Natural killer cell (primary cell): ENCODE measurements around the gene ELMO1. TPM values are rescaled to one million over a fixed set of nuclear protein-coding genes. Genes with fewer than 3 reads are reported as not detected.
A peak's percentile ranks its signal among the peaks of the same experiment; 100 is the strongest.

Experiments
- ATAC-seq, 3 donors: fragments of 150-1000 bp in 2 of 3; fragments of 200-7000 bp in 1 of 3; cut with Tn5 transposase; 1 replicate in 1 of 3; 2 replicates in 2 of 3; pipeline ENCODE4 v1.10.0; 2021; ENCODE audit warnings: mild to moderate bottlenecking in 2 of 3, moderate library complexity in 2 of 3
- DNase-seq, 2 donors: peaks; one replicate each; pipeline versions ENCODE4 v3.0.0 to v3.0.0-alpha.2; 2013 to 2021; ENCODE audit warnings: mixed read lengths in 1 of 2
- H3K27ac ChIP-seq: one replicate; pipeline ENCODE4 v1.5.1; 2013; ENCODE audit warnings: mild to moderate bottlenecking, low read length
- H3K27me3 ChIP-seq: one replicate; pipeline ENCODE4 v1.6.1; 2013; ENCODE audit warnings: low read length; ENCODE audit not compliant: control insufficient read depth, insufficient read depth
- H3K36me3 ChIP-seq: one replicate; pipeline ENCODE4 v1.6.1; 2013; ENCODE audit warnings: low read length; ENCODE audit not compliant: control insufficient read depth, insufficient read depth
- H3K4me1 ChIP-seq: one replicate; pipeline ENCODE4 v1.6.1; 2013; ENCODE audit warnings: low read length; ENCODE audit not compliant: control insufficient read depth, insufficient read depth
- H3K4me3 ChIP-seq: one replicate; pipeline ENCODE4 v1.5.1; 2013; ENCODE audit warnings: low read length
- H3K9me3 ChIP-seq: one replicate; pipeline ENCODE4 v1.6.1; 2013; ENCODE audit warnings: low read length; ENCODE audit not compliant: control insufficient read depth, insufficient read depth
- H3K27ac Mint-ChIP-seq, 2 donors: one replicate each; pipeline ENCODE4 v1.8.0; 2022; ENCODE audit warnings: mild to moderate bottlenecking in 2 of 2, mixed read lengths in 2 of 2, moderate library complexity in 1 of 2
- H3K27me3 Mint-ChIP-seq, 2 donors: one replicate each; pipeline ENCODE4 v1.8.0; 2022; ENCODE audit warnings: low read depth in 2 of 2, mixed read lengths in 2 of 2
- H3K36me3 Mint-ChIP-seq: one replicate; pipeline ENCODE4 v1.8.0; 2022; ENCODE audit warnings: mixed read lengths
- H3K4me1 Mint-ChIP-seq, 2 donors: one replicate each; pipeline ENCODE4 v1.8.0; 2022; ENCODE audit warnings: mixed read lengths in 2 of 2
- H3K4me3 Mint-ChIP-seq: one replicate; pipeline ENCODE4 v1.8.0; 2022; ENCODE audit warnings: mild to moderate bottlenecking, moderate library complexity, mixed read lengths
- H3K9me3 Mint-ChIP-seq, 2 donors: one replicate each; pipeline ENCODE4 v1.8.0; 2022; ENCODE audit warnings: mixed read lengths in 2 of 2
- CTCF ChIP-seq: fragments of 200-600 bp; IDR thresholded peaks from one replicate; pipeline ENCODE4 v1.8.0; 2022; ENCODE audit warnings: antibody characterized with exemption
- WGBS: methylation state at CpG from one replicate; pipeline ENCODE4 v1.1.7; 2013; ENCODE audit warnings: missing lambda C conversion rate; ENCODE audit not compliant: insufficient coverage; 5-methylcytosine and 5-hydroxymethylcytosine counted together
- intact Hi-C: fragments of 100-400 bp; cut with micrococcal nuclease; formaldehyde crosslinking; loops from one replicate; pipeline ENCODE4 v1.14.2; 2022
- total RNA-seq, 4 donors: library from RNA; stranded (reverse); fragments of 120-200 nt in 1 of 4; gene quantifications; one replicate each; pipeline versions ENCODE4 v1.2.3 to v1.2.4, GENCODE V29; 2013 to 2022

The ELMO1 gene
- total RNA-seq, 3 donors from 2014 or later (not counting 1 experiment from before 2014, with no cell fraction given) = 127 to 147 (median 130) TPM

- ATAC-seq (no peak), DNase-seq (peak in 1 of 2 donors; percentile 36)
- Mint-ChIP-seq H3K27me3 (no peaks in the 10 kb centered on the region), H3K27ac (no peak overlapping the region), H3K9me3 (no peaks in the 10 kb centered on the region), H3K36me3 (peaks cover 5% of the 10 kb centered on the region), H3K4me3 (no peak overlapping the region), H3K4me1 (peaks cover 30 to 40% of the 10 kb centered on the region in 2 donors)
- intact Hi-C loops = no loop called here
- Histone ChIP-seq H3K4me3 (no peak overlapping the region), H3K27me3 (no peaks in the 10 kb centered on the region), H3K9me3 (no peaks in the 10 kb centered on the region), H3K36me3 (no peaks in the 10 kb centered on the region), H3K4me1 (peaks cover 25% of the 10 kb centered on the region), H3K27ac (peak overlapping the region; percentile 6)
- 57% methylated on average over 9 of the region's 9 CpGs for WGBS
- TF ChIP-seq CTCF = no peak
These were observed 103.6 kb downstream of the ELMO1 start for GRCh38 chr7:37344886-37345579.

- peak overlapping the region; percentile 62 for H3K27ac ChIP-seq
- peak; percentile 38 to 85 for DNase-seq
- TF ChIP-seq CTCF = no peak
- ATAC-seq = peak; percentile 83 to 91 (median 84)
- no peaks in the 10 kb centered on the region for H3K9me3 ChIP-seq
- peaks cover 34 to 36% of the 10 kb centered on the region in 2 donors for H3K4me1 Mint-ChIP-seq
- no peaks in the 10 kb centered on the region for H3K27me3 ChIP-seq
- H3K27me3 Mint-ChIP-seq = no peaks in the 10 kb centered on the region
- peaks cover 10% of the 10 kb centered on the region for H3K36me3 Mint-ChIP-seq
- 2% methylated on average over 14 of the region's 16 CpGs for WGBS
- H3K4me3 ChIP-seq = peak overlapping the region; percentile 47
- peak overlapping the region; percentile 88 for H3K4me3 Mint-ChIP-seq
- no peaks in the 10 kb centered on the region for H3K9me3 Mint-ChIP-seq
- peak overlapping the region; percentile 84 to 91 for H3K27ac Mint-ChIP-seq
- intact Hi-C loops = loop anchor here (2.0 kb wide), 1 partner anchor 58 kb away; no protein-coding TSS in a partner anchor
- peaks cover 22% of the 10 kb centered on the region for H3K4me1 ChIP-seq
- H3K36me3 ChIP-seq = peaks cover 4% of the 10 kb centered on the region
These were observed 105.8 kb downstream of the ELMO1 start for GRCh38 chr7:37342688-37343471.

GRCh38 chr7:37342176-37342687 is 106.4 kb downstream of the ELMO1 start:
- H3K4me1 Mint-ChIP-seq = peaks cover 28 to 40% of the 10 kb centered on the region in 2 donors
- Histone ChIP-seq H3K36me3 (peaks cover 4% of the 10 kb centered on the region), H3K4me3 (peak overlapping the region; percentile 47), H3K27ac (peak overlapping the region; percentile 62), H3K4me1 (peaks cover 22% of the 10 kb centered on the region), H3K27me3 (no peaks in the 10 kb centered on the region), H3K9me3 (no peaks in the 10 kb centered on the region)
- TF ChIP-seq CTCF = no peak
- no peaks in the 10 kb centered on the region for H3K9me3 Mint-ChIP-seq
- peak overlapping the region; percentile 84 to 91 for H3K27ac Mint-ChIP-seq
- DNase-seq = peak in 1 of 2 donors; percentile 15
- peaks cover 10% of the 10 kb centered on the region for H3K36me3 Mint-ChIP-seq
- no peaks in the 10 kb centered on the region for H3K27me3 Mint-ChIP-seq
- ATAC-seq = peak in 2 of 3 donors; percentile 12 to 15
- WGBS = 4% methylated on average over 8 of the region's 8 CpGs
- intact Hi-C loops = loop anchor here (2.0 kb wide), 1 partner anchor 57 kb away; no protein-coding TSS in a partner anchor
- peak overlapping the region; percentile 88 for H3K4me3 Mint-ChIP-seq
